ENCODE data around the gene PTGER3. TPM values are rescaled to one million over a fixed set of nuclear protein-coding genes. Genes with fewer than 3 reads are reported as not detected.
"Not testable (repeated sequence)": the region's sequence is repeated elsewhere in the genome, so short reads cannot be mapped to it uniquely, and the experiment has no call there.

PTGER3 gene
- total RNA-seq, 1 experiment from 2014 or later, result 0.08 TPM

DNA sequence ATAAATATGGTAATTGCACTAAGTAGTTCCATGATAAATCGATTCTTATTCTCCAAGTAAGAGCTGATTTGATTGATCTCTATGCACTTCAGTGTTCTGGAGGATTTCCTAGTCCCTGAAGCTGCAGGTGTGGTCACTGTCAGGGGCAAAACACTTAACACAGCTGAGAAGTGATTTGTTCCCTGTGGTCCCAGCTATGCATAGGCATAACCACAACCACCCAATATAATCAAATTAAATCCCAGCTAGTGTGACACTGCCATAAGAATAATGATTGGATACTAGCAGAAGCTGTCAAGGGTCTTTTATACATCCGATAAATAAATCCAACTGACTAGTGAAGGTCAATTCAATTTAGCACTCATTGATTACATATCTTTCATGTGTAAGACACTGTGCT, 60.1 kb downstream of the PTGER3 start:
- in situ Hi-C loops (cut with HindIII; ENCODE audit: low pct_unique_long_range_greater_than_20kb, low sequenced_read_pairs), result no loop called here
- POLR2A ChIA-PET, result interaction anchor here (0.5 kb wide), 1 partner anchor 723 kb away, joined by 7 read pairs; no protein-coding TSS in a partner anchor
- ATAC-seq (no peak), DNase-seq (ENCODE audit: low read depth, low spot score) (no peak)
- Histone ChIP-seq H3K4me3 (ENCODE audit: low read depth in 2 of 2, low read length in 2 of 2) (no peak overlapping the region), H3K27ac (ENCODE audit: low read length) (no peak overlapping the region), H3K4me1 (ENCODE audit: control insufficient read depth, insufficient read depth, low read length) (no peaks in the 10 kb centered on the region), H3K27me3 (ENCODE audit: control insufficient read depth, insufficient read depth, low read length) (no peaks in the 10 kb centered on the region), H3K36me3 (ENCODE audit: control insufficient read depth, insufficient read depth, low read length) (no peaks in the 10 kb centered on the region), H3K9me3 (ENCODE audit: control insufficient read depth, insufficient read depth, low read depth, low read length) (no peaks in the 10 kb centered on the region)
- no TSS peak for BruUV-seq (replicated peaks)
- TF ChIP-seq, protein P1, sequence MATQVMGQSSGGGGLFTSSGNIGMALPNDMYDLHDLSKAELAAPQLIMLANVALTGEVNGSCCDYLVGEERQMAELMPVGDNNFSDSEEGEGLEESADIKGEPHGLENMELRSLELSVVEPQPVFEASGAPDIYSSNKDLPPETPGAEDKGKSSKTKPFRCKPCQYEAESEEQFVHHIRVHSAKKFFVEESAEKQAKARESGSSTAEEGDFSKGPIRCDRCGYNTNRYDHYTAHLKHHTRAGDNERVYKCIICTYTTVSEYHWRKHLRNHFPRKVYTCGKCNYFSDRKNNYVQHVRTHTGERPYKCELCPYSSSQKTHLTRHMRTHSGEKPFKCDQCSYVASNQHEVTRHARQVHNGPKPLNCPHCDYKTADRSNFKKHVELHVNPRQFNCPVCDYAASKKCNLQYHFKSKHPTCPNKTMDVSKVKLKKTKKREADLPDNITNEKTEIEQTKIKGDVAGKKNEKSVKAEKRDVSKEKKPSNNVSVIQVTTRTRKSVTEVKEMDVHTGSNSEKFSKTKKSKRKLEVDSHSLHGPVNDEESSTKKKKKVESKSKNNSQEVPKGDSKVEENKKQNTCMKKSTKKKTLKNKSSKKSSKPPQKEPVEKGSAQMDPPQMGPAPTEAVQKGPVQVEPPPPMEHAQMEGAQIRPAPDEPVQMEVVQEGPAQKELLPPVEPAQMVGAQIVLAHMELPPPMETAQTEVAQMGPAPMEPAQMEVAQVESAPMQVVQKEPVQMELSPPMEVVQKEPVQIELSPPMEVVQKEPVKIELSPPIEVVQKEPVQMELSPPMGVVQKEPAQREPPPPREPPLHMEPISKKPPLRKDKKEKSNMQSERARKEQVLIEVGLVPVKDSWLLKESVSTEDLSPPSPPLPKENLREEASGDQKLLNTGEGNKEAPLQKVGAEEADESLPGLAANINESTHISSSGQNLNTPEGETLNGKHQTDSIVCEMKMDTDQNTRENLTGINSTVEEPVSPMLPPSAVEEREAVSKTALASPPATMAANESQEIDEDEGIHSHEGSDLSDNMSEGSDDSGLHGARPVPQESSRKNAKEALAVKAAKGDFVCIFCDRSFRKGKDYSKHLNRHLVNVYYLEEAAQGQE (IDR thresholded peaks at IDR 0.05; ENCODE audit: insufficient read depth in 1 of 2, low read depth in 2 of 2, low read length in 1 of 2), result no peak
- TF ChIP-seq POLR2AphosphoS5 (IDR thresholded peaks at IDR 0.05; ENCODE audit: low read depth, low read length), result no peak
- no peak for TF ChIP-seq SIN3A (IDR thresholded peaks at IDR 0.05; ENCODE audit: borderline replicate concordance, insufficient read depth, low read depth, low read length)
- TF ChIP-seq, protein P2, sequence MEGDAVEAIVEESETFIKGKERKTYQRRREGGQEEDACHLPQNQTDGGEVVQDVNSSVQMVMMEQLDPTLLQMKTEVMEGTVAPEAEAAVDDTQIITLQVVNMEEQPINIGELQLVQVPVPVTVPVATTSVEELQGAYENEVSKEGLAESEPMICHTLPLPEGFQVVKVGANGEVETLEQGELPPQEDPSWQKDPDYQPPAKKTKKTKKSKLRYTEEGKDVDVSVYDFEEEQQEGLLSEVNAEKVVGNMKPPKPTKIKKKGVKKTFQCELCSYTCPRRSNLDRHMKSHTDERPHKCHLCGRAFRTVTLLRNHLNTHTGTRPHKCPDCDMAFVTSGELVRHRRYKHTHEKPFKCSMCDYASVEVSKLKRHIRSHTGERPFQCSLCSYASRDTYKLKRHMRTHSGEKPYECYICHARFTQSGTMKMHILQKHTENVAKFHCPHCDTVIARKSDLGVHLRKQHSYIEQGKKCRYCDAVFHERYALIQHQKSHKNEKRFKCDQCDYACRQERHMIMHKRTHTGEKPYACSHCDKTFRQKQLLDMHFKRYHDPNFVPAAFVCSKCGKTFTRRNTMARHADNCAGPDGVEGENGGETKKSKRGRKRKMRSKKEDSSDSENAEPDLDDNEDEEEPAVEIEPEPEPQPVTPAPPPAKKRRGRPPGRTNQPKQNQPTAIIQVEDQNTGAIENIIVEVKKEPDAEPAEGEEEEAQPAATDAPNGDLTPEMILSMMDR (IDR thresholded peaks at IDR 0.05), result no peak
- no peak for TF ChIP-seq TCF7L2 (IDR thresholded peaks at IDR 0.05; ENCODE audit: low read depth, low read length)
- CTCF ChIA-PET, result no interaction called here
- intact Hi-C loops (cut with micrococcal nuclease; ENCODE audit: unreplicated experiment), result no loop called here

DNA sequence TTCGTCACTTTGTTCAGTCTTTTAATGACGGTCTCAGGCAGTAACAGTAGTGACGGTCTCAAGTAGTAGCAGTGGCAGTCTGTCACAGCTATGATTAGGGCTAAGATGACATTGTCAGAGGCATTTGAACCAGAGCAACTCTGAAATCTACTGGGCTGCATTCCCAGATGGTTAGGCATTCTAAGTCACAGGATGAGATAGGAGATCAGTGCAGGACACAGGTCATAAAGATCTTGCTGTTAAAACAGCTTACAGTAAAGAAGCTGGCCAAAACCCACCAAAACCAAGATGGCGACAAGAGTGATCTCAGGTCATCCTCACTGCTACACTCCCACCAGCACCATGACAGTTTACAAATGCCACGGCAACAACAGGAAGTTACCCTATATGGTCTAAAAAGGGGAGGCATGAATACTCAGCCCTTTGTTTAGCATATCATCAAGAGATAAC, 61.8 kb downstream of the PTGER3 start:
- H3K27me3 ChIP-seq (ENCODE audit: control insufficient read depth, insufficient read depth, low read length); ATAC-seq; H3K4me3 ChIP-seq (ENCODE audit: low read depth in 2 of 2, low read length in 2 of 2); H3K4me1 ChIP-seq (ENCODE audit: control insufficient read depth, insufficient read depth, low read length); H3K9me3 ChIP-seq (ENCODE audit: control insufficient read depth, insufficient read depth, low read depth, low read length); POLR2A ChIA-PET; intact Hi-C loops (cut with micrococcal nuclease; ENCODE audit: unreplicated experiment); BruUV-seq (replicated peaks); DNase-seq (ENCODE audit: low read depth, low spot score); in situ Hi-C loops (cut with HindIII; ENCODE audit: low pct_unique_long_range_greater_than_20kb, low sequenced_read_pairs); H3K27ac ChIP-seq (ENCODE audit: low read length); H3K36me3 ChIP-seq (ENCODE audit: control insufficient read depth, insufficient read depth, low read length); CTCF ChIA-PET: not testable (repeated sequence)

DNA sequence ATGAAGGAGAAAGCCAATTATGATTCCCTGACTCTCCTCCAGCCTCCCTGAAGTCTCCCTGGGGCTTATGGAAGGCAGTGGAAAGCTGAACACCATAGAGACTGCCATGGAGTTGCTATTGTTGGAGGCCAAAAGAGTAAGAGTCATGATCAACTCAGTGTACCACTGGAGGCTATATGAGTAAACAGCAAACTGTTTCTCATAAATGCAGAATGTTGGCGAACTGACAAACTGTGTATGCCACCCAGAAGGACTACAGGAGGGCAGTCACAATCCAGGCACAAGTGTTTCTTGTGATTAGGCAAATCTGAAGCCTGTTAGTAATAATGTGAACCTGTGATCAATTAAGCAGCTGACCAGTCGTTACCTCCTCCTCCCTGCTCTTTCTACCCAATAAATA, 62.3 kb downstream of the PTGER3 start:
- H3K27me3 ChIP-seq (ENCODE audit: control insufficient read depth, insufficient read depth, low read length); intact Hi-C loops (cut with micrococcal nuclease; ENCODE audit: unreplicated experiment); H3K27ac ChIP-seq (ENCODE audit: low read length); ATAC-seq; H3K36me3 ChIP-seq (ENCODE audit: control insufficient read depth, insufficient read depth, low read length); DNase-seq (ENCODE audit: low read depth, low spot score); H3K4me3 ChIP-seq (ENCODE audit: low read depth in 2 of 2, low read length in 2 of 2); in situ Hi-C loops (cut with HindIII; ENCODE audit: low pct_unique_long_range_greater_than_20kb, low sequenced_read_pairs); BruUV-seq (replicated peaks); H3K9me3 ChIP-seq (ENCODE audit: control insufficient read depth, insufficient read depth, low read depth, low read length); CTCF ChIA-PET; H3K4me1 ChIP-seq (ENCODE audit: control insufficient read depth, insufficient read depth, low read length); POLR2A ChIA-PET: not testable (repeated sequence)

Measured in Panc1 (cell line).